ENCODE data around the gene NCOA7. TPM values are rescaled to one million over a fixed set of nuclear protein-coding genes. Genes with fewer than 3 reads are reported as not detected.

NCOA7 gene
- total RNA-seq, 1 experiment from 2014 or later, result 14.4 TPM

GRCh38 chr6:125869427-125869826, 78.7 kb downstream of the NCOA7 start (continued):
- no peak for TF ChIP-seq CBFB (CRISPR knock-in tag; IDR thresholded peaks at IDR 0.05; ENCODE audit: low read depth)

DNA sequence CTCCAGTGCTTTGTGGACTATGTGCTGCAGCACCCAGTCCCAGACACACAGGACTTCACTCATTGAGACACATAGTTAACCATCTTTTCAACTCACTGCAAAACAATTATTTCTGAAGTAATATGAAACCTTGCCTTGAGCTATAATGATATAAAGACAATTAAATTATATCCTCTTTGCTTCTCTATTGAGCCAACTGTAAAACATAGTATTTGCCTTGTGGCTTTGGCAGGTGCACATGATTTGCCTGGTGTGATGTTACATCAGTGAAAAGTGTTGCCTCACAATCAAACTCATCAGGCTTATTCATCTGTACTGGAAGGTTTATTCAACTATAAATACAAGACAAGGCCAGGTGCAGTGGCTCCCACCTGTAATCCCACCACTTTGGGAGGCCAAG, 80.6 kb downstream of the NCOA7 start:
- ChIA-PET CTCF (interaction anchor here (1.0 to 4.0 kb wide), 2 partner anchors 18 to 35 kb away, joined by 5 to 13 read pairs; no protein-coding TSS in a partner anchor), POLR2A (interaction anchor here (0.7 kb wide), 1 partner anchor 258 kb away, joined by 4 read pairs; no protein-coding TSS in a partner anchor)
- no peak overlapping the region for H3K27ac Mint-ChIP-seq
- ATAC-seq (no peak), DNase-seq (ENCODE audit: low spot score) (no peak)
- H3K4me3 Mint-ChIP-seq, result no peak overlapping the region
- TF ChIP-seq SMAD3 (CRISPR knock-in tag; IDR thresholded peaks at IDR 0.05; ENCODE audit: borderline replicate concordance), result no peak
- TF ChIP-seq, protein P1, sequence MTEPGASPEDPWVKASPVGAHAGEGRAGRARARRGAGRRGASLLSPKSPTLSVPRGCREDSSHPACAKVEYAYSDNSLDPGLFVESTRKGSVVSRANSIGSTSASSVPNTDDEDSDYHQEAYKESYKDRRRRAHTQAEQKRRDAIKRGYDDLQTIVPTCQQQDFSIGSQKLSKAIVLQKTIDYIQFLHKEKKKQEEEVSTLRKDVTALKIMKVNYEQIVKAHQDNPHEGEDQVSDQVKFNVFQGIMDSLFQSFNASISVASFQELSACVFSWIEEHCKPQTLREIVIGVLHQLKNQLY (CRISPR knock-in tag; IDR thresholded peaks at IDR 0.05), result no peak
- no peak for TF ChIP-seq RELA (CRISPR knock-in tag; IDR thresholded peaks at IDR 0.05; ENCODE audit: borderline replicate concordance)
- TF ChIP-seq, protein P2, sequence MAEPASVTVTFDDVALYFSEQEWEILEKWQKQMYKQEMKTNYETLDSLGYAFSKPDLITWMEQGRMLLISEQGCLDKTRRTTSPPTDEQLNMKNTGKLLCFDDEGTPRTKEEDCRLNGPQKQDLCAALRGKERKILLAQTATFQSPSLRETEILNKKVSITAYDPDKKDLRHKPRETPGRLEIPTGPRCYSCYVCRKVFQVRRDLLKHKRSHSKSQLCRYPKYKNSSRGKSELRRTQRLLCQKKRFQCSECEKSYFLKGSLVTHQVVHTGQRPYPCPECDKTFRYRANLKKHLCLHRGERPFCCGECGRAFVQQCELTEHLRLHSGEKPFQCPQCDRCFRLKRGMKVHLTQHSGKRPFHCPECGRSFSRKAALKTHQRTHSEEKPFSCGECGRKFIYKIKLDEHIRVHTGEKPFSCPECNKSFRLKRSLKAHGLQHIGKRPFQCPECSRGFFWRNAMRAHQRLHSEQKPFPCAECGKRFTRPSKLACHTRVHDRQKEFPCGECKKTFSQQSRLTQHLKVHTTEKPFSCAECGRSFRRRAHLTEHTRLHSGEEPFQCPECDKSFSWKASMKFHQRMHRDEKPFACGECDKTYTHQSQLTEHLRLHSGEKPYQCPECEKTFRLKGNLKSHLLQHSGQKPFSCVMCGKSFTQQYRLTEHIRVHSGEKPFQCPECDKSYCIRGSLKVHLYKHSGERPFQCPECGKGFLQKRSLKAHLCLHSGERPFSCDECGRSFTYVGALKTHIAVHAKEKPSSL (CRISPR knock-in tag; conservative IDR thresholded peaks at IDR 0.05), result no peak
- TF ChIP-seq ATF1 (CRISPR knock-in tag; IDR thresholded peaks at IDR 0.05), result no peak
- TF ChIP-seq CREB1 (CRISPR knock-in tag; IDR thresholded peaks at IDR 0.05), result no peak
- TF ChIP-seq, protein P3, sequence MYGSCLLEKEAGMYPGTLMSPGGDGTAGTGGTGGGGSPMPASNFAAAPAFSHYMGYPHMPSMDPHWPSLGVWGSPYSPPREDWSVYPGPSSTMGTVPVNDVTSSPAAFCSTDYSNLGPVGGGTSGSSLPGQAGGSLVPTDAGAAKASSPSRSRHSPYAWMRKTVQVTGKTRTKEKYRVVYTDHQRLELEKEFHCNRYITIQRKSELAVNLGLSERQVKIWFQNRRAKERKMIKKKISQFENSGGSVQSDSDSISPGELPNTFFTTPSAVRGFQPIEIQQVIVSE (CRISPR knock-in tag; IDR thresholded peaks at IDR 0.05; ENCODE audit: borderline replicate concordance), result no peak
- no peak for TF ChIP-seq HMGA2 (CRISPR knock-in tag; IDR thresholded peaks at IDR 0.05)
- no peak for TF ChIP-seq MXD4 (CRISPR knock-in tag; IDR thresholded peaks at IDR 0.05; ENCODE audit: borderline replicate concordance)
- no peak for TF ChIP-seq PRDM15 (CRISPR knock-in tag; IDR thresholded peaks at IDR 0.05)
- no peak for TF ChIP-seq ZMAT4 (CRISPR knock-in tag; IDR thresholded peaks at IDR 0.05)
- TF ChIP-seq, protein P4, sequence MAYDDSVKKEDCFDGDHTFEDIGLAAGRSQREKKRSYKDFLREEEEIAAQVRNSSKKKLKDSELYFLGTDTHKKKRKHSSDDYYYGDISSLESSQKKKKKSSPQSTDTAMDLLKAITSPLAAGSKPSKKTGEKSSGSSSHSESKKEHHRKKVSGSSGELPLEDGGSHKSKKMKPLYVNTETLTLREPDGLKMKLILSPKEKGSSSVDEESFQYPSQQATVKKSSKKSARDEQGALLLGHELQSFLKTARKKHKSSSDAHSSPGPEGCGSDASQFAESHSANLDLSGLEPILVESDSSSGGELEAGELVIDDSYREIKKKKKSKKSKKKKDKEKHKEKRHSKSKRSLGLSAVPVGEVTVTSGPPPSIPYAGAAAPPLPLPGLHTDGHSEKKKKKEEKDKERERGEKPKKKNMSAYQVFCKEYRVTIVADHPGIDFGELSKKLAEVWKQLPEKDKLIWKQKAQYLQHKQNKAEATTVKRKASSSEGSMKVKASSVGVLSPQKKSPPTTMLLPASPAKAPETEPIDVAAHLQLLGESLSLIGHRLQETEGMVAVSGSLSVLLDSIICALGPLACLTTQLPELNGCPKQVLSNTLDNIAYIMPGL (CRISPR knock-in tag; IDR thresholded peaks at IDR 0.05), result no peak
- peaks cover 20% of the 10 kb centered on the region for H3K4me1 Mint-ChIP-seq
- H3K9me3 Mint-ChIP-seq, result no peaks in the 10 kb centered on the region
- no peaks in the 10 kb centered on the region for H3K36me3 Mint-ChIP-seq
- H3K27me3 Mint-ChIP-seq (ENCODE audit: low read depth), result no peaks in the 10 kb centered on the region
